Left lobe of liver (tissue), 2 donors: ENCODE data around the gene FLRT3. TPM values are rescaled to one million over a fixed set of nuclear protein-coding genes. Genes with fewer than 3 reads are reported as not detected.

ENCODE experiments used
- ATAC-seq: fragments of 200-7000 bp; cut with Tn5 transposase; one replicate; pipeline ENCODE4 v1.9.1; 2020; ENCODE audit warnings: mild to moderate bottlenecking, moderate library complexity
- DNase-seq: peaks from one replicate; pipeline ENCODE4 v3.0.0-alpha.2; 2020; ENCODE audit warnings: low spot score
- total RNA-seq: library from RNA; stranded (reverse); gene quantifications from one replicate; pipeline ENCODE4 v1.2.1, GENCODE V29; 2021
- donor health status: DM: no; HTN: no; CAD: no; lungs with moderate emphysema.
- donor health status: DM: no; HTN: yes; CAD: no.

FLRT3 gene
- total RNA-seq, result 7.9 TPM

DNA sequence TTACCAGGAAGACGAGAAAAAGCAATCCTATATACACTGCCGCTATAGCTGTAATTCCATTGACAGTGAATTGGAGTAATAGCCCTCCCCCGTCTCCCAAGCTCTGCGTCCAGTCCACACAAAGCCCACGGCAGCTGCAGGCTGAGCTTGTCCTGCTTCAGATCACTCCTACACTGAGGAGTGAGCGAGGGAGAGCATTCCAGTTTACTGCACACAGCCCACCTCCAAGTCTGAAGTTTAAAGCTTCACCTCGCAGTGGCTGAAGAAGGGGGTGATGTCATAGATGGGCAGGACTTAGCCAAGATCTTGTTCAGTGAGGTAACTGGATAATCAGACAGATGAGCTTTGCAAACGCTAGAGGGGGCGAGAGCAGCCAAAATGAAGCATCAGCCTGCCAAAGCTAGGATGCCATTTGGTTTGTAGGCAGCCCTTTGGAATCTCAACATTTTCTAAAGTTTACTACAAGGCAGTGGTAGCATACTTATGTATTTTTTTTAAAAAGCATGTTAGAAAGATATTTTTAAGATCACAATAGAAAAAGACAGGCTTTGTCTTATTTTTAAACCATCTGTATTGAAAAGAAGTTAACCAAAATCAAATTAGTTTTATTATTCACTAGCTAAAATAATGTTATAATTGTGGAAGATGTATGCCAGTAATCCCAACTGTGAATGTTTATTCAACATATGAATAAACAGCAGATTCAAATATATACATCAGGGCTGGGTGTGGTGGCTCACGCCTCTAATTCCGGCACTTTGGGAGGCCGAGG lies at the start of gene FLRT3:
Gene FLRT3, minus strand, starts transcription at position 213 of the 772 bp plus-strand sequence. CDS start 10,106 bp downstream, outside the sequence.
- DNase-seq (peak; percentile 88), ATAC-seq (peak; percentile 91)

DNA sequence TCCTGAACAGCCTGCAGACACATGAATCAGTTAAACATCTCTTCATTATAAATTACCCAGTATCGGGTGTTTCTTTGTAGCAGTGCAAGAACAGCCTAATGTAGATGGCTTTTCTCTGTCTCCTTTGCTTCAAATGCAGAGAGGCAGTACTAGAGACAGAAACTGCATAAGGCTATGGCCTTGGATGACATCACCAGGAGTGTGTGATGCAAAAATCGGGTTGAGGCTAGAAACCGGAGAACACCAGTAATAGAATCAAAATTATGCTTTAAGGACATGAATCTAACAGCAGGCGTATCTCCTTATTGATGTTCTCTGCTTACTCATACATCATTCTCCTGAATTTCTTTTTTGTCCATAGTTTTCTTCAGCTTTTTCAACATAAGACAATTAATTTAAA lies 49.3 kb upstream of the FLRT3 start:
- ATAC-seq, result no peak
- DNase-seq, result no peak

DNA sequence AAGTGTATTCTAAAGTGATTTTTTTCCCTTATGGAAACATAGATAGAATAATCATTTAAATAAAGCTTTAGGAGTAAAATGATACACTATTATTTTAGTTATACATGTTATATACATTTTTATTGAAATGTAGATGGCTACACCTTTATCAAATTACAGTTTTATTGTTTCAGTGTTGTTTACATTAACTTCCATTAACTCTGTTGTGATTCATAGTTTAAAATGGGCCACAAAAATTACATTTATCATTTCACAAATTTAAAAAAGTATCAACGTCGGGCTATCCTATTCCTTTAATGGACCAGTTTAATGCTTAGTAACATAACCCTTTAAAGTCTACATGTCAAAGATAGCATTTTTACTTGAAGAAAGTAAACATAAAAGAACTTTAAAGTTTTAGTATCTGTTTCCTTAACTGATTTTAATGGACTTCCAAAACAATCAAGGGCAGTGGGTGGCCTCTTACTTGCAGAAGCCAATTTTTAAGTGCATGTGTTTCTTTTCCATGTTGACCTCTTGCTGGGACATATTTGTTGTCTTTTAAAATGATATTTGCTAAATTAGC lies 47.8 kb upstream of the FLRT3 start:
- ATAC-seq (no peak), DNase-seq (no peak)

DNA sequence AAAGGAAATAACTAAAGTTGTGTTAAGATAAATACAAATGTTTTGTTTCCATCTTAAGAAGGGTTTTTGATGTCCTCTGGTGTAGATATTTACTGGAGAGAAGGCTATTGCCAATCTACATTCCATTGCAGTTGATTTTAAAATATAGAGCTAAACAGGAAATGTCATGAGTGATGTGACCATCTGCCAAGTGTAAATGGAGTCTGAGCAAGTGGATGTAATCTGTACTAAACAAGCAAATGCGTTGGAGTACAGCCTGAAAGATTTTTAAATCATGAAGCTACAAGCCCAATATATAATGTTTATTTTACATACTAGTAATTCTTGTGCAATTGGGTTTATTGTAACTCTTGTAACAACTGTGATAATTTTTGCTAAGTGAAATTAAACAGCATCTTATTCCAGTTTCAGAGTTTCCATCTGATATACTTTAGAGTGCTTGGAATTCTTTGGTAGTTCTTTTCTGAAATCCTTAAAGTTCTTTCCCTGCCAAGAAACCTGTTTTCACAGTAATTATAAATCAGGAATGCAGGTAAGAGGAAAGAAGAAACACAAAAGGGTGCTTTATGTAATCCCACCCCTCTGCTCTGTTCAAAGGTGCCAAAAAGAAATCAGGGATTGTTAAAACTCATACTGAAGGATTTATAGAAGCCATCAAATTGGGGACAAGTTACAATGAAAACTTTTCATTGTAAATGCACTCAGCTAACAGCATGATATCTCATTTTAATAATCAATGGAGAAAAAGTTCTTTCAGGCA lies 47.2 kb upstream of the FLRT3 start:
- DNase-seq, result no peak
- no peak for ATAC-seq

DNA sequence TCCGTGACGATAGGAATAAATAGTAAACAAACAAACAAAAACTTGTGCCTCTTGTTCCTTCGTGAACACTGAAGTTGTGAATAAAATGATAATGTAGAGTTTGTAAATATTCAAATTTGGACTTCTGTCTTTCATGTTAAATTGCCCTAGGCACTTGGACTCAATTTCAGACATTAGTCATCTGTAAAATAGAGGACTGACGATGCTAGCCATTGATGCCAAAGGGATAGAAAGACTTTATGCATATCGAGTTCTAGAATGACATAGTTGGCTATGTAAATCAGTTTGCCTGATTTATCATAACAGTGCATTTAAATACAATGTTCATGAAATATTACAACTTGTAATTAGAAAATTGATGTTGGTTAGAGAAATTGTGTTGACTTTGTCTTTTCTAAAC lies 45.9 kb upstream of the FLRT3 start:
- no peak for ATAC-seq
- no peak for DNase-seq

DNA sequence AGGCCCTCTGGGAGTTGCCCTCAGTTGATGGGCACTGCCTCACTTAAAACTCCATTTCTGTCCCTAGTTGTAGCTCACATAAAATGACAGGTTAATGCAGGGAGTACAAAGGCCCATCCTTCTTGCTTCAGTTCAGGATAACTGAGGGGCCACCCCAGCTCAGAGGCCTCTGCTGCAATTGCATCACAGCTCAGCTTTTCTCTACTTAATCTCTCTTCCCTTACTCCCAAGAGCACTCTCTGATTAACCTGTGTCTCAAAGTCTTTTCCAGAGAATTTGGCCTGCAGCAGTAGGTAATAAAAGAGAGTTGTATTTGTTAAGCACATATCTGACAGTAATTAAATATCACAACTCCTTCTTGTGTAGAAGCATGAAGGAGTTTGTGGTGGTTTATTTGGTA lies 40.9 kb upstream of the FLRT3 start:
- ATAC-seq, result no peak

DNA sequence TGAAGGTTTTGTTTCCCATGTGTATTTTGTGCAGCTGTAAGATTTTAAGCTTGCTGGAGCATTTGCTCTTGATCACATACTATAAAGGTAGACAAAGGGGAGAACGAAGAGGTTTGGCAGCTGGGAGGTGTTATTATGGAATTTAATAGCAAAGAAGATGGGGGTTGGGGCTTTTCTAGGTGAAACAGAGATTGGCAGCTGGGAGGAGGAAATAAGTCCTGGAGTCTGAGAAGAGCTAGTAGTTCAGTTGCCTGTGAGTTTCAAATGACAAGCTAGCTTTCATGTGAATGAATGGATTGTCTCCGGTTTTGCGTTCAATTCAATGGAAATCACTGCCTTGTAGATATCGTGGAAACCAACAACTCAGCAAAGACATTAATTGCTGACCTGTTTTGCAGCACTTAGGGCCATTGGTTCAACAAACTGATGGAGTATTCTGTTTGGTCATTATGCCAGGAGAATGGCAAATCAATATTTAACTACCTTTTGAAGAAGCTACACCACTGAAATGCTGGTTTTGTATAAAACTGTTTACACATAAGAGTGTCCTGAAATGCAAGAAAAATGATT lies 38.1 kb upstream of the FLRT3 start:
- ATAC-seq (peak; percentile 49), DNase-seq (no peak)

More for the DNA sequence above, 40.9 kb upstream of the FLRT3 start:
- DNase-seq, result no peak

DNA sequence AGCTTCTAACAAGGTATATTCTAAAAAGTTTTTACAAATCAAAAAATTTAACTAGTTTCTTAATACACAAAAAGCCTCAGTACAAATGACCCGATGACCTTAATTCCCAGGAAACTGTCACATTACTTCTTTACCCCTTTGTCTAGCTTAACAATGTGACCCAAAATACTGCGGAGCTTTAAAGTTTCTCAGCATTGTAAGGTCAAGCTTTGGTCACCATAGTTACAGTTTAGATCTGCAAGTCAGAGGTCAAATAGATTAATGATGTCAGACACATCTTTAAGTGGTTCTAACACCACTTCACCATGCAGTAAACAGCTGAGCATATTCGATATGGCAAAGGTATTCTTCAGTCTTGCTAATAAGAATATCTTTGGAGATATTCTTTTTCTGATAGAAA lies 36.8 kb upstream of the FLRT3 start:
- ATAC-seq (no peak), DNase-seq (no peak)

DNA sequence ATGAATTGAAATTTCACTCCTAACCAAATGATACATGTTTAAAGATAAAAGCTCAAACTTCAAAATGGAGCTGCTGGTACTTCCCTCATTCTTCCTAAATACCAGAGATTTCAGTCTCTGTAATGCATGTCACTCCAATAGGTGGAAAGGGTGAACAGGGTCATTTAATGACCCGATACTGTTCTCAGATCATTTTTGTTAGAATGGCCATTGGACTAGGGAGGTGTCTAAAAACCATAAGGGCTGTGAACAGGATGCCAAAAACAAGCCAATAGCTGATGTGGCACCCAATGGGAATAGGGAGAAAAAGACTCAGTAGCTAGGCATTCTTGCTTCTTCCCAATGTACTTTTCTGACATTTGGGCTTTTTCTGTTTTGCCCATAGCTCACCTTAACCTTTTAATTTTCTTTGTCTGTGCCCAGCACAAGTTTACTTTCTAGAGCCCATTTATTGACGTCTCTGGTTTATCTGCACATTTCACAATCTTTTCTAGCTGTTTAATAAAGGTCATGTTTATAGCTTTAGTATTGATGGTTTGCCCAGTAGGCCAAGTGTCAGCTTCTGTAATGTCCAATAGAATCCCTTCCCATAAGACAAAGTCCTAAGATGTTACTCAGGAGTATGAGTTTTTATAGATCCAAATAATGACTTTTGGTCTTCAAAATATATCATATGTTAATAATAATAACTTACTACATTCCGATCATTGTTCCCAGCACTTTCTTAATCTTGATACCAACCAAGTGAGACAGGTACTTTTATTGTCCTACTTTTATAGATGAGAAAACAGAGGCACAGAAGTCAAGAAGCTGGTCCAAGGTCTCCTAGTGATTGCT lies 24.3 kb upstream of the FLRT3 start:
- DNase-seq (no peak), ATAC-seq (peak; percentile 84)

DNA sequence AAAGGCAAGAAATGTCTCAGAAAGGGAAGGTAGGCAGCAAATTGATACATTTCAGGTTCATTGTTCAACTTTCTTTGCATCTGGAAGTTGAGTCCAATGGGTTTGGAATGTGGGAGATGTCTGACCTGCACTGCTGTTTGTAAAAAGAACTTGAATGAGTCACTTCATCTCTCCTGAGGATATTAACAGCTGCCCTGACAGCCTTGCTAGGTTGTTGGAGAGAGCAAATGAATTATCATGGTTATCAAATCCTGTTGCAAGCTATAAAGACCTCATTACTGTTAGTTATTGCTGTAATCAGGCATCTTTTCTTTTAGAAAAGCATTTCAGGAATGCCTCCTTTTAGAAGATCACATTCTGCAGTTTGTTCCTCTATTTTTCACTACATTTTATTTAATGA lies 23.0 kb upstream of the FLRT3 start:
- ATAC-seq (no peak), DNase-seq (no peak)

DNA sequence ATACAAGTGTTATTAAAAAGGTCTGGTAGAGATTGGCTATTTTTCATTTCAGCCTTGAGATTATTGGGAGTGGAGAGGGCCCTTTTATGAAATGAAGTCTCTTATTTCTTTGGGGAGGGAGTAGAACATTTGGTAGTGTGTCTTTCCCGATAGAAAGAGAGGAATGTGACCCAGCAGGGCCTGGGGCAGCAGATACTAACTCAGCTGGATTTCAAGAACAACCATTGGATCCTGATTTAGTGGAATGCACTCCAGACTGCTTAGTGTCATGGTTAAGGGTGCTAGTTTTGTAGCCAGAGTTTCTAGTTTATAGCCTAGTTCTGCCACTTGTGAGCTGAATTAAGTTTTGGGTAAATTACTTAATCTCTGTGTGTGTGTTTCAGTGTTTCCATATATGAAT lies 18.4 kb upstream of the FLRT3 start:
- DNase-seq, result no peak
- ATAC-seq, result no peak

DNA sequence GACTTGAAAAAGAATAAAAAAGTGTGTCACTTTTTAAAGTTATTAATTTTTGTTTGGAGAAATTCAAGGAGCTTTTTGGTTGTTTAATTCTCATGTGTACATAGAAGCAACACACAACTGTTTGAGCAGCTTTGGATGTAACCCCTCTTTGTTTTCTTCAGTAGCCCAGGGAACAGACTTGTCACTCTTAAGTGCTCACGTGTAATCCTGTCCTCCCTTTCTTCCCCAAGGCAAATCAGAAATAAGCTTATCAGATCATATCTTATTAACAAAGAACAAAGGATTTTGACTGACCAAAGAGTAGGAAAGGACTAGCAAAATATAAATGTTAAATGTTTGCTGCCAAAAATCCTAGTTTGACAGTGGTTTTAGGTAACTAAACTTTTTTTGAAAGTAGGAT lies 7.3 kb upstream of the FLRT3 start:
- ATAC-seq (peak; percentile 37), DNase-seq (no peak)

DNA sequence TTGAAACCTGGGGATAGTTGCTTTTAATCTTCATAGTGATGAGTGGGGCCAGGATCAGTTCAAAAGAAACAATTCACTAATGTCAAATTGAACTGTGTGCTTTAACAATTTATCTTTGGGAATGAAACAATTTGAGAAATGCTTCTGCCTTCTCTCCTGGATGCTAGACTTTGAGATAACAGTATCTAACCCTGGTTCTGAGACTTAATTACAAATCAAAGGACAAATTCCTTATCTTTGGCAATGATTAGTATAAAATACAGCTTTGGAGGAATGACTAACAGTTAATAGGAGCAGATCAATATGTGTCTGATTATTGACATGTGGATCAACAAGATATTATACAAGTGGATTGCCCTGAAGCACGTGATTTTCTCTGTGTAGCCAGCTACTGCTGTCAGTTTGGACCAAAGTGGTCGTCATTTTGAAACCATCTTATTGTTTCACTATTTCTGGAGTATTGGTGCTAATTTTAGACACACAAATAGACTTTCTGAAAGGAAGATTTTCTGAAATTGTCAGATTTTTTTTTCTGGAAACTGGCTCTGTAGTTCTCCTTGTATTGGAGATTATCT lies 6.2 kb upstream of the FLRT3 start:
- DNase-seq (no peak), ATAC-seq (no peak)

DNA sequence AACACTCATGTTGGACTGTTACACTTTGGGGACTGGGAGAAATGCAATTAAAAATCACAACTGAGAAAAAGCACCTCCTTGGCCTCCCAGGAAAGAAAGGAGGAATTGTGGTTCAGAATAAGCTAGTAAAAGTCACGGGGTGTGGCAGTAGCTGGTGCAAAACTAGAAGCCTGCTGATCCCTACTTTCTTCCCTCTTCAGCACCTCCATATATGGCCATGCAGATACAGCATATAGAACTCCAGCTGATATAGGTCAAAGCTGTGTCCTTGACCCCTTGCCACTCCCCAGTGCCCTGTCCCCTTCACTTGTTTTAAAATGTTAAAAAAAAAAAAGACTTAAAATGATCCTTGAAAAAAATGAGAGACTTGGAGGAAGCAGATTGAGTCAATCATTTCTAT lies 5.5 kb upstream of the FLRT3 start:
- ATAC-seq, result no peak
- DNase-seq, result no peak

DNA sequence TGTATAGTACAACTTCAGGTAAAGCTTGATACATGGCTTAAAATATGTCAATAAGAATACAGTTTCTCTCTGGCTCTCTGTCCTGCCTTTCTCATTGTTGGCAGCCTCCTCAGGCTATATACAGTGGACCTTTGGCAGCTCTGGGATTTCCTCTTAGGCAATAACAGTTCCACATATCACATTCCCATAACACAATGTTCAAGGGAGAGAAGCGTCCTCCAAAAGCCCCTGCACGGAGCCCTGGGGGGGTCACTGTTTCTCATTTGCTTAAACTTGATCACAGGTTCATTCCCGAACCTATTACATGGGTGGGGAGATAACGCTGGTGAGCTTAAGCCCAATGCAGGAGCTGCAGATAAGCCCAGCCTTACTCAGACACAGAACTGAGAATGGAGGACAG lies 4.4 kb upstream of the FLRT3 start:
- DNase-seq, result no peak
- ATAC-seq, result peak; percentile 59

DNA sequence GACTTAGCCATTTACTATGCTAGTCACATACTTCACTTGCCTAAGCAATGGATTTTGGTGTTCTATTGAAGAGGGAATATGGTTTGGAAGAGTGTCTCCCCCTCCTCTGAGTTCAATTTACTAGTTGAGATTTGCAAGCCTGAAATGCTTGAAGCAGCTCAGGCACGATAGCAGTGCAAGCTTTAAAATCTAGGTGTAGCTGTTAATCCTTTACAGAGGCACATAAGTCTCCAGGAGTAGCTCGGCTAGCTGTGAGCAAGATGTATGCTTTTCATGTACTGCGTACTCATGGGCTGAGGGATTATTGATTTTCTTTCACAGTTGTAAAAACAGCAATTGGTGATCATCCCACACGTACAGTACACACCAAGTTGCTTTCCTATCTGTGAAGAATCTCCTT lies 726 bp downstream of the FLRT3 start:
- no peak for DNase-seq
- ATAC-seq, result peak; percentile 45

DNA sequence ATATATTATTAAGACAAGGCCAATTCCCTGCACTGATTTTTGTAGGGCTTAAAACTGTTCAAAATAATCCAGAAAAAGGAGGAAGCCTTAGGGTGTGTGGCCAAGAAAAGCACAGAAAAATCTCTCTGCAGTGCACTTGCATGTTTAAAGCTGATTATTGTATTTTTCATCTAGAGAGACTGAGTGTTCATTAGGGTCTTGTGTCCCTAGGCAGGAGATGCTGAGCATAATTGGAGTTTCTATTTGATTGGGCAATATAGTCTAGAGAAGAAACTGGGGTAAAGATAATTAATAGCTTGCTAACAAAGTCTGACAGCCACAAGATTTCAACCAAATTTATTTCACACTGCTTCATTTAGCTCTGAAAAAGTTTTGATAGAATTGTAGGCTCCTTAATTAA lies 2.4 kb downstream of the FLRT3 start:
- ATAC-seq (no peak), DNase-seq (no peak)

DNA sequence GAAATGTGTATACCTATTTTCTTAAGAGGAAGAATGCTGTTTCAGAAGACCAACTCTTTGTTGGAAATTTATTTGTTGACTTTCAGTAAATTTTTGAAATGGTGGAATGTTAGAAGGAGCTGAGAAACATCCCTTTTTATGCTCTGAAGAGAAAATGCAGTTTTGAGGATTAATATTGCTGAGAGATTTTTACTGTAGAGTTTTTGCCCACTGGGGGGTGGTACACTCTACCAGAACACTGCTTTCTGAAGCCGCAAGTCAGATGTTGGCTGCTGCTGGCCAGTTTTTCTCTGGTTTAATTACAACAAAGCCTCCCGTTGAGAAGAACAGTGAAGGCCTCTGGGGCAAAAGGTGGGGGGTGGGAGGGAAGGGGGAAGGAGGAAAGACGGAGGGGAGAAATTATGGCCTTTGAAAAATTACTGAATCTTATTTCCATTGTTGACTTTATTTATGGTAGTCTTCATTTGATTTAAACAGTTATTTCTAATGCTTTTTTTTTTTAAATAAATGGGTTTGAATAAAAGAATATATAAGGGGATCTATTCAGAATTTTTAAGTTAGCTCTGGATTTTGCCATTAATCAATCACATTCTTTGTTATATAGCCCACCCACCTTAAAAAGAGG lies 3.0 kb downstream of the FLRT3 start:
- ATAC-seq (peak; percentile 61), DNase-seq (peak; percentile 60)

DNA sequence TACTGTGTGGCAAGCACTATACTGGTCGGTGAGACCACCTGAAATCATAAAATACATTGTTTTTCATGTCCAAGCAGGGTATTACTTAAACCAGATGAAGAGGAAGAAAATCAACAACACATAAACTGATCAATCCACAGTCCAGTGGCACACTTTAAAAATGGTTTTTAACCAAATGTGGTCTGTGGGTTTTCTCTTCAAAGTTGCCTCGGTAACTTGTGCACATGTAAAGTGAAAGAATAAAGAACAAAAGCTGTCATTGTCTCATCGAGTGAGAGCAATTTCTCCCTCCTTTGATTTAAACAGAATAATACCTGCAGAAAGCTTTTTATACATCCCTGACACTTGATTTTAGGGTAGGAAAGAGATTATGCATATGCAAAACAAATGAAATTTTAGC lies 3.7 kb downstream of the FLRT3 start:
- no peak for ATAC-seq
- DNase-seq, result no peak

DNA sequence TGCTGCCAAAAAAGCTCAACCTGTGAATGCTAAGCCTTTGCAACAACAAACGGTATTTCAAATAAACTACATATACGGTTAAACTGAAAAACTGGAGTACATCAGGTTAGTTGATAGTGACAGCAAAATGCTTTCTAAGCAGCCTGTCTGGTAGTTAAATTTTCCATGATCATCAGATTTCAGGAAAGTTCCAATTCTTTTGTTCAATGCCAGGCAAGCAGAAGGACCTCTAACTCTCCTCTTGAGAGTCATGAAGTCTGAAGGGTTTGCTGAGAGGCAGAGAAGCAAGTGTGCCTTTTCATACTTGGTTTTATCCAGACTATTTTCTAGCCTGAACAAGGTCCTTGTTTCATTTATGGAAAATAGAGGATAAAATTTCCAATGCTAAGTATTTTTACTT lies 4.5 kb downstream of the FLRT3 start:
- DNase-seq (no peak), ATAC-seq (no peak)
